ENCODE measurements around the gene MAP4K3. TPM values are rescaled to one million over a fixed set of nuclear protein-coding genes. Genes with fewer than 3 reads are reported as not detected.

MAP4K3 gene
- total and polyA plus RNA-seq, 9 donors = 20.6 to 96.4 (median 53.0) TPM

- Histone ChIP-seq H3K27me3 (no peaks in the 10 kb centered on the region), H3K4me3 (no peak overlapping the region), H3K27ac (no peak overlapping the region), H3K9me3 (no peaks in the 10 kb centered on the region), H3K36me3 (no peaks in the 10 kb centered on the region), H3K4me1 (ENCODE audit: insufficient read depth) (peaks cover 22% of the 10 kb centered on the region)
- no peak for DNase-seq
- WGBS, 3 donors = 75 to 88% (median 86%) methylated on average over 4 of the region's 4 CpGs
- TF ChIP-seq POLR2A (IDR thresholded peaks at IDR 0.05) (no peak), EP300 (IDR thresholded peaks at IDR 0.05) (no peak), CTCF (IDR thresholded peaks at IDR 0.05) (no peak)
- intact Hi-C loops (cut with DNase I) = no loop called here
Measured at GRCh38 chr2:39405364-39405763, 31.7 kb downstream of the MAP4K3 start.

- intact Hi-C loops (cut with DNase I) = no loop called here
- TF ChIP-seq EP300 (IDR thresholded peaks at IDR 0.05) (no peak), CTCF (IDR thresholded peaks at IDR 0.05) (no peak), POLR2A (IDR thresholded peaks at IDR 0.05) (no peak)
- Histone ChIP-seq H3K27me3 (no peaks in the 10 kb centered on the region), H3K4me3 (no peak overlapping the region), H3K4me1 (ENCODE audit: insufficient read depth) (peaks cover 18% of the 10 kb centered on the region), H3K36me3 (no peaks in the 10 kb centered on the region), H3K9me3 (no peaks in the 10 kb centered on the region), H3K27ac (no peak overlapping the region)
- DNase-seq = no peak
- WGBS, 3 donors = 73 to 79% (median 78%) methylated on average over 4 of the region's 4 CpGs
Measured at GRCh38 chr2:39403311-39403710, 33.8 kb downstream of the MAP4K3 start.

- TF ChIP-seq POLR2A (IDR thresholded peaks at IDR 0.05) (no peak), EP300 (IDR thresholded peaks at IDR 0.05) (no peak), CTCF (IDR thresholded peaks at IDR 0.05) (no peak)
Measured at GRCh38 chr2:39401319-39401718, 35.8 kb downstream of the MAP4K3 start.

GRCh38 chr2:39399570-39399969 lies 37.5 kb downstream of the MAP4K3 start:
- no peak for DNase-seq
- no peaks in the 10 kb centered on the region for H3K9me3 ChIP-seq
- H3K36me3 ChIP-seq = no peaks in the 10 kb centered on the region
- no peak overlapping the region for H3K27ac ChIP-seq
- TF ChIP-seq EP300 (IDR thresholded peaks at IDR 0.05) (no peak), CTCF (IDR thresholded peaks at IDR 0.05) (no peak), POLR2A (IDR thresholded peaks at IDR 0.05) (no peak)
- H3K4me1 ChIP-seq (ENCODE audit: insufficient read depth) = peaks cover 7% of the 10 kb centered on the region
- no peaks in the 10 kb centered on the region for H3K27me3 ChIP-seq
- H3K4me3 ChIP-seq = no peak overlapping the region
- 35 to 49% (median 37%) methylated on average over 1 of the region's 1 CpG for WGBS, 3 donors
- intact Hi-C loops (cut with DNase I) = no loop called here

More at GRCh38 chr2:39401319-39401718, 35.8 kb downstream of the MAP4K3 start:
- H3K4me3 ChIP-seq = no peak overlapping the region
- no peak overlapping the region for H3K27ac ChIP-seq
- no peaks in the 10 kb centered on the region for H3K27me3 ChIP-seq
- 94% methylated on average over 8 of the region's 8 CpGs for WGBS, 3 donors
- intact Hi-C loops (cut with DNase I) = no loop called here
- no peaks in the 10 kb centered on the region for H3K36me3 ChIP-seq
- no peaks in the 10 kb centered on the region for H3K9me3 ChIP-seq
- no peak for DNase-seq
- peaks cover 9% of the 10 kb centered on the region for H3K4me1 ChIP-seq (ENCODE audit: insufficient read depth)
